Neuronal stem cell (in vitro differentiated cells): ENCODE measurements around the gene VAMP1. TPM values are rescaled to one million over a fixed set of nuclear protein-coding genes. Genes with fewer than 3 reads are reported as not detected.

ENCODE experiments used
- DNase-seq: peaks from one replicate; pipeline ENCODE4 v3.0.0-alpha.2; 2013; ENCODE audit warnings: low spot score
- H2AFZ ChIP-seq: one replicate; pipeline ENCODE4 v1.6.1; 2013; ENCODE audit warnings: mild to moderate bottlenecking, low read length, inconsistent platforms
- H2AK5ac ChIP-seq: 2 replicates; pipeline ENCODE4 v1.6.1; 2013; ENCODE audit warnings: low read depth, mild to moderate bottlenecking, inconsistent platforms, low read length, moderate library complexity, mixed read lengths
- H2BK120ac ChIP-seq: 2 replicates; pipeline ENCODE4 v1.6.1; 2013; ENCODE audit warnings: low read depth, mild to moderate bottlenecking, inconsistent platforms, low read length, moderate library complexity, mixed read lengths
- H2BK12ac ChIP-seq: one replicate; pipeline ENCODE4 v1.6.1; 2013; ENCODE audit warnings: low read length, inconsistent platforms
- H2BK15ac ChIP-seq: 2 replicates; pipeline ENCODE4 v1.6.1; 2013; ENCODE audit warnings: mild to moderate bottlenecking, low read length, inconsistent platforms, mixed read lengths
- H2BK5ac ChIP-seq: one replicate; pipeline ENCODE4 v1.6.1; 2013; ENCODE audit warnings: inconsistent platforms, mild to moderate bottlenecking, low read length, moderate library complexity
- H3K14ac ChIP-seq: one replicate; pipeline ENCODE4 v1.6.1; 2013; ENCODE audit warnings: low read length, inconsistent platforms
- H3K18ac ChIP-seq: 2 replicates; pipeline ENCODE4 v1.6.1; 2013; ENCODE audit warnings: low read length, inconsistent platforms
- H3K23ac ChIP-seq: 2 replicates; pipeline ENCODE4 v1.6.1; 2013; ENCODE audit warnings: low read depth, mild to moderate bottlenecking, mixed read lengths, low read length, inconsistent platforms; ENCODE audit not compliant: poor library complexity
- H3K27ac ChIP-seq: replicated peaks from 3 replicates; pipeline ENCODE4 v1.5.1; 2013; ENCODE audit warnings: low read length, inconsistent platforms
- H3K27me3 ChIP-seq, 3 experiments: 2 replicates each; pipeline ENCODE4 v1.6.1; 2013; ENCODE audit warnings: low read length in 3 of 3, mild to moderate bottlenecking in 2 of 3, inconsistent platforms in 1 of 3, low read depth in 1 of 3, mixed read lengths in 1 of 3, moderate library complexity in 1 of 3; ENCODE audit not compliant: control insufficient read depth in 3 of 3, insufficient read depth in 3 of 3
- H3K36me3 ChIP-seq, 2 donors: replicated peaks in 1 of 2; 2 replicates each; pipeline ENCODE4 v1.6.1; 2013; ENCODE audit warnings: low read length in 2 of 2; ENCODE audit not compliant: control insufficient read depth in 2 of 2, insufficient read depth in 2 of 2
- H3K4ac ChIP-seq: 2 replicates; pipeline ENCODE4 v1.6.1; 2013; ENCODE audit warnings: inconsistent platforms, mild to moderate bottlenecking, low read length, moderate library complexity
- H3K4me1 ChIP-seq, 2 donors: 1 replicate in 1 of 2; 2 replicates in 1 of 2; pipeline ENCODE4 v1.6.1; 2013; ENCODE audit warnings: low read length in 2 of 2, low read depth in 1 of 2; ENCODE audit not compliant: control insufficient read depth in 2 of 2, insufficient read depth in 1 of 2
- H3K4me2 ChIP-seq: one replicate; pipeline ENCODE4 v1.6.1; 2013; ENCODE audit warnings: mild to moderate bottlenecking, low read length, inconsistent platforms; ENCODE audit not compliant: insufficient read depth, poor library complexity, severe bottlenecking
- H3K4me3 ChIP-seq, 2 donors: 2 replicates each; pipeline ENCODE4 v1.5.1; 2013; ENCODE audit warnings: low read length in 2 of 2, mild to moderate bottlenecking in 2 of 2, inconsistent platforms in 1 of 2, moderate library complexity in 1 of 2
- H3K79me1 ChIP-seq: one replicate; pipeline ENCODE4 v1.6.1; 2013; ENCODE audit warnings: low read depth, mild to moderate bottlenecking, inconsistent platforms, low read length, moderate library complexity
- H3K9ac ChIP-seq: one replicate; pipeline ENCODE4 v1.6.1; 2013; ENCODE audit warnings: mild to moderate bottlenecking, low read depth, low read length, inconsistent platforms; ENCODE audit not compliant: poor library complexity
- H3K9me3 ChIP-seq, 2 donors: replicated peaks in 1 of 2; 2 replicates each; pipeline versions ENCODE3 to v1.6.1; 2013; ENCODE audit warnings: low read length in 2 of 2, mild to moderate bottlenecking in 2 of 2, inconsistent platforms in 1 of 2, low read depth in 1 of 2, mixed read lengths in 1 of 2, moderate library complexity in 1 of 2; ENCODE audit not compliant: control insufficient read depth in 2 of 2, insufficient read depth in 1 of 2
- H4K8ac ChIP-seq: one replicate; pipeline ENCODE4 v1.6.1; 2013; ENCODE audit warnings: low read depth, mild to moderate bottlenecking, inconsistent platforms, low read length, moderate library complexity
- H4K91ac ChIP-seq: one replicate; pipeline ENCODE4 v1.6.1; 2013; ENCODE audit warnings: low read length, low read depth, mild to moderate bottlenecking, inconsistent platforms; ENCODE audit not compliant: poor library complexity
- WGBS, 2 donors: extraction: QIAGEN DNeasy Blood & Tissue Kit; methylation state at CpG; one replicate each; pipeline ENCODE4 v1.1.7; 2013; ENCODE audit warnings: missing lambda C conversion rate in 2 of 2, mixed read lengths in 1 of 2; ENCODE audit not compliant: insufficient read length in 2 of 2, insufficient replicate concordance in 1 of 2; ENCODE audit errors: extremely low coverage in 2 of 2; 5-methylcytosine and 5-hydroxymethylcytosine counted together
- polyA plus RNA-seq, 2 experiments: library from polyadenylated mRNA; stranded (reverse); fragments of 200-250 nt; gene quantifications; one replicate each; pipeline ENCODE4 v1.2.3, GENCODE V29; 2013

Gene VAMP1
- 14.2 TPM for polyA plus RNA-seq (2013, experiment 1 of 2)
- polyA plus RNA-seq (2013, experiment 2 of 2), result 14.6 TPM

GRCh38 chr12:6470375-6471163 lies at the start of gene VAMP1:
Gene VAMP1 (minus strand): TSS chr12:6470677. CDS start chr12:6470531, 146 bp downstream.
- Histone ChIP-seq H3K27ac (peak within 1 kb of the TSS; percentile 92), H3K36me3 (peaks cover 3 to 17% of the 10 kb centered on the region in 2 donors), H2BK120ac (no peak within 1 kb of the TSS), H2AK5ac (no peak within 1 kb of the TSS), H3K4me1 (peaks cover 5 to 7% of the 10 kb centered on the region in 2 donors), H3K4ac (no peak within 1 kb of the TSS), H2BK5ac (peak within 1 kb of the TSS; percentile 91), H3K79me1 (no peaks in the 10 kb centered on the region), H3K4me2 (peak within 1 kb of the TSS; percentile 78), H2BK12ac (no peak within 1 kb of the TSS), H4K8ac (peak within 1 kb of the TSS; percentile 6), H3K18ac (peak within 1 kb of the TSS; percentile 92), H3K4me3 (peak within 1 kb of the TSS; percentile 82 to 83), H2AFZ (peak within 1 kb of the TSS; percentile 95), H2BK15ac (peak within 1 kb of the TSS; percentile 98), H3K9me3 (no peaks in the 10 kb centered on the region), H3K9ac (peak within 1 kb of the TSS; percentile 97), H3K14ac (peak within 1 kb of the TSS; percentile 75), H3K23ac (peak within 1 kb of the TSS; percentile 92), H3K27me3 (no peaks in the 10 kb centered on the region), H4K91ac (no peak within 1 kb of the TSS)
- WGBS, 2 donors, result no CpG with 5 or more reads among the region's 69 CpGs
- DNase-seq, result peak; percentile 94

DNA sequence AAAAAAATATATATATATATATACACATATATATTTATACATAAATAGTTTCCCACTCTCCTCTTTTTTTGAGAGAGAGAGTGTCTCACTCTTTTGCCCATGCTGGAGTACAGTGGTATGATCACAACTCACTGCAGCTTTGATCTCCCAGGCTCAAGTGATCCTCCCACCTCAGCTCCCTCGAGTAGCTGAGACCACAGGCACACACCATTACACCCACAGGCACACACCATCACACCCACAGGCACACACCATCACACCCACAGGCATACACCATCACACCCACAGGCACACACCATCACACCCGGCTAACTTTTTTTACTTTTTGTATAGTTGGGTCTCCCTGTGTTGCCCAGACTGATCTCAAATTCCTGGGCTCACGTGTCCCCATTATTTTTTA lies 49.7 kb upstream of the VAMP1 start:
- no peak overlapping the region for H2BK5ac ChIP-seq
- no peak overlapping the region for H3K14ac ChIP-seq
- DNase-seq, result no peak
- no peak overlapping the region for H2AK5ac ChIP-seq
- no peaks in the 10 kb centered on the region for H3K27me3 ChIP-seq
- no peak overlapping the region for H2BK120ac ChIP-seq
- H3K23ac ChIP-seq, result no peak overlapping the region
- H3K9me3 ChIP-seq, result no peaks in the 10 kb centered on the region
- no peak overlapping the region for H2AFZ ChIP-seq
- H3K4me3 ChIP-seq, result no peak overlapping the region
- H3K18ac ChIP-seq, result no peak overlapping the region
- no peak overlapping the region for H4K8ac ChIP-seq
- H3K4me2 ChIP-seq, result no peak overlapping the region
- no peak overlapping the region for H2BK15ac ChIP-seq
- H3K9ac ChIP-seq, result peak overlapping the region; percentile 67
- peaks cover 2% of the 10 kb centered on the region for H3K79me1 ChIP-seq
- H4K91ac ChIP-seq, result no peak overlapping the region
- peaks cover 61 to 97% of the 10 kb centered on the region in 2 donors for H3K36me3 ChIP-seq
- H3K4ac ChIP-seq, result no peak overlapping the region
- no peak overlapping the region for H3K27ac ChIP-seq
- no peaks in the 10 kb centered on the region for H3K4me1 ChIP-seq
- H2BK12ac ChIP-seq, result no peak overlapping the region
- WGBS, 2 donors, result no CpG with 5 or more reads among the region's 3 CpGs

- no peaks in the 10 kb centered on the region for H3K9me3 ChIP-seq
- H3K14ac ChIP-seq, result no peak overlapping the region
- peak overlapping the region; percentile 88 for H3K27ac ChIP-seq
- no peak overlapping the region for H3K4ac ChIP-seq
- H3K36me3 ChIP-seq, result peaks cover 28 to 94% of the 10 kb centered on the region in 2 donors
- no CpG with 5 or more reads among the region's 7 CpGs for WGBS, 2 donors
- H2AFZ ChIP-seq, result no peak overlapping the region
- H3K27me3 ChIP-seq, result no peaks in the 10 kb centered on the region
- no peak overlapping the region for H3K23ac ChIP-seq
- H3K79me1 ChIP-seq, result no peaks in the 10 kb centered on the region
- no peak overlapping the region for H4K8ac ChIP-seq
- H3K9ac ChIP-seq, result no peak overlapping the region
- no peak overlapping the region for H2BK15ac ChIP-seq
- H2BK12ac ChIP-seq, result no peak overlapping the region
- H2BK120ac ChIP-seq, result no peak overlapping the region
- H3K4me2 ChIP-seq, result no peak overlapping the region
- no peak overlapping the region for H3K4me3 ChIP-seq
- H2AK5ac ChIP-seq, result no peak overlapping the region
- H3K4me1 ChIP-seq, result peaks cover 0 to 4% of the 10 kb centered on the region in 2 donors
- no peak overlapping the region for H4K91ac ChIP-seq
- DNase-seq, result no peak
- H2BK5ac ChIP-seq, result no peak overlapping the region
- peak overlapping the region; percentile 70 for H3K18ac ChIP-seq
Observed at GRCh38 chr12:6508087-6508486, 37.6 kb upstream of the VAMP1 start.

- Histone ChIP-seq H3K9me3 (no peaks in the 10 kb centered on the region), H3K4me1 (peaks cover 0 to 4% of the 10 kb centered on the region in 2 donors), H2BK15ac (no peak overlapping the region), H4K91ac (no peak overlapping the region), H3K36me3 (peaks cover 20 to 94% of the 10 kb centered on the region in 2 donors), H3K4me2 (no peak overlapping the region), H3K9ac (no peak overlapping the region), H3K4me3 (no peak overlapping the region), H3K23ac (no peak overlapping the region), H2AK5ac (no peak overlapping the region), H2BK5ac (no peak overlapping the region), H2AFZ (no peak overlapping the region), H2BK120ac (no peak overlapping the region), H3K4ac (no peak overlapping the region), H3K18ac (no peak overlapping the region), H4K8ac (no peak overlapping the region), H3K79me1 (no peaks in the 10 kb centered on the region), H3K14ac (no peak overlapping the region), H2BK12ac (no peak overlapping the region), H3K27ac (peak overlapping the region; percentile 88), H3K27me3 (no peaks in the 10 kb centered on the region)
- no peak for DNase-seq
- no CpG with 5 or more reads among the region's 12 CpGs for WGBS, 2 donors
Observed at GRCh38 chr12:6507102-6507998, 36.9 kb upstream of the VAMP1 start.
